Peyer's patch (tissue), 4 donors: ENCODE measurements around the gene HOXD8. TPM values are rescaled to one million over a fixed set of nuclear protein-coding genes. Genes with fewer than 3 reads are reported as not detected.

Experiments used
- DNase-seq, 3 donors: peaks; one replicate each; pipeline ENCODE4 v3.0.0-alpha.2; 2017 to 2019
- H3K27ac ChIP-seq, 4 donors: fragments of 200-600 bp; sonication (generic); one replicate each; pipeline ENCODE4 v1.5.1; 2016 to 2019
- H3K27me3 ChIP-seq, 2 donors: fragments of 200-600 bp; sonication (generic); one replicate each; pipeline ENCODE4 v1.5.1; 2019
- H3K36me3 ChIP-seq, 3 donors: fragments of 200-600 bp; sonication (generic); one replicate each; pipeline ENCODE4 v1.5.1; 2016 to 2019
- H3K4me1 ChIP-seq, 4 donors: fragments of 200-600 bp; sonication (generic); one replicate each; pipeline ENCODE4 v1.5.1; 2016 to 2019
- H3K4me3 ChIP-seq, 4 donors: fragments of 200-600 bp; sonication (generic); 1 replicate in 3 of 4; 2 replicates in 1 of 4; pipeline ENCODE4 v1.5.1; 2016 to 2019; ENCODE audit warnings: mild to moderate bottlenecking in 1 of 4
- H3K9me3 ChIP-seq, 4 donors: fragments of 200-600 bp; sonication (generic); one replicate each; pipeline ENCODE4 v1.5.1; 2016 to 2019; ENCODE audit warnings: mild to moderate bottlenecking in 1 of 4
- POLR2A ChIP-seq, 2 donors: fragments of 450-650 bp; IDR thresholded peaks; one replicate each; pipeline ENCODE4 v1.5.1; 2017; ENCODE audit warnings: antibody characterized with exemption in 2 of 2, mild to moderate bottlenecking in 2 of 2, moderate library complexity in 2 of 2
- total RNA-seq, 4 donors: library from RNA; depleted of rRNA; stranded (reverse); fragments of >200 nt; gene quantifications; one replicate each; pipeline ENCODE4 v1.1.0, GENCODE V29; 2016
- TF ChIP-seq, protein P1 (sequence below), 6 experiments: fragments of 450-650 bp in 4 of 6; fragments of 200-600 bp in 2 of 6; sonication (generic) in 1 of 6; IDR thresholded peaks; one replicate each; pipeline ENCODE4 v1.5.1; 2017 to 2019; ENCODE audit warnings: antibody characterized with exemption in 6 of 6, mild to moderate bottlenecking in 3 of 6, moderate library complexity in 1 of 6

HOXD8 gene
- total RNA-seq, 4 donors from 2014 or later: 3.3 to 9.1 (median 5.0) TPM

DNA sequence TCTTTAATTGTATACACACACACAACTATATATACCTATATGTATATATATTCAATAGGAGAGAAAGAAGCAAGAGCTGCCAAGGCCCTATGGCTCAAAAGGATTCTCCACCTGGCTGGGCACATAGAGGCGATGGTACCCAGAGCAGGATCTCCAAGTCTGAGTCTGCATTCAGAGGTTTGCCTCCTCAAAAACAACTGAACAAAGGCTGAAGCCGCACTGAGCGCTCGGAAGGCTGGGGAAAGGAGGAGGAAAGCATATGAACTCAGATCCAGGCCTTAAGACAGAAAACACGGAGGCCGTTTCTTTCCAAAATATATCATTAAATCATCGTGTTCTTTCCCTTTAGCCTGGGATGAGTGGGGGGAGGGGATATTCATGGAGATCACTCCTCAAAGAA, 26.3 kb upstream of the HOXD8 start:
- H3K27ac ChIP-seq: no peak overlapping the region
- H3K4me1 ChIP-seq: peaks cover 0 to 28% (median 1%) of the 10 kb centered on the region in 4 donors
- H3K27me3 ChIP-seq: peaks cover 0 to 88% of the 10 kb centered on the region in 2 donors
- DNase-seq: no peak
- no peak for TF ChIP-seq POLR2A (IDR thresholded peaks at IDR 0.05)
- TF ChIP-seq, protein P1, sequence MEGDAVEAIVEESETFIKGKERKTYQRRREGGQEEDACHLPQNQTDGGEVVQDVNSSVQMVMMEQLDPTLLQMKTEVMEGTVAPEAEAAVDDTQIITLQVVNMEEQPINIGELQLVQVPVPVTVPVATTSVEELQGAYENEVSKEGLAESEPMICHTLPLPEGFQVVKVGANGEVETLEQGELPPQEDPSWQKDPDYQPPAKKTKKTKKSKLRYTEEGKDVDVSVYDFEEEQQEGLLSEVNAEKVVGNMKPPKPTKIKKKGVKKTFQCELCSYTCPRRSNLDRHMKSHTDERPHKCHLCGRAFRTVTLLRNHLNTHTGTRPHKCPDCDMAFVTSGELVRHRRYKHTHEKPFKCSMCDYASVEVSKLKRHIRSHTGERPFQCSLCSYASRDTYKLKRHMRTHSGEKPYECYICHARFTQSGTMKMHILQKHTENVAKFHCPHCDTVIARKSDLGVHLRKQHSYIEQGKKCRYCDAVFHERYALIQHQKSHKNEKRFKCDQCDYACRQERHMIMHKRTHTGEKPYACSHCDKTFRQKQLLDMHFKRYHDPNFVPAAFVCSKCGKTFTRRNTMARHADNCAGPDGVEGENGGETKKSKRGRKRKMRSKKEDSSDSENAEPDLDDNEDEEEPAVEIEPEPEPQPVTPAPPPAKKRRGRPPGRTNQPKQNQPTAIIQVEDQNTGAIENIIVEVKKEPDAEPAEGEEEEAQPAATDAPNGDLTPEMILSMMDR (IDR thresholded peaks at IDR 0.05): no peak
- no peaks in the 10 kb centered on the region for H3K36me3 ChIP-seq
- peaks cover 0 to 5% (median 0%) of the 10 kb centered on the region in 4 donors for H3K9me3 ChIP-seq
- H3K4me3 ChIP-seq: no peak overlapping the region

DNA sequence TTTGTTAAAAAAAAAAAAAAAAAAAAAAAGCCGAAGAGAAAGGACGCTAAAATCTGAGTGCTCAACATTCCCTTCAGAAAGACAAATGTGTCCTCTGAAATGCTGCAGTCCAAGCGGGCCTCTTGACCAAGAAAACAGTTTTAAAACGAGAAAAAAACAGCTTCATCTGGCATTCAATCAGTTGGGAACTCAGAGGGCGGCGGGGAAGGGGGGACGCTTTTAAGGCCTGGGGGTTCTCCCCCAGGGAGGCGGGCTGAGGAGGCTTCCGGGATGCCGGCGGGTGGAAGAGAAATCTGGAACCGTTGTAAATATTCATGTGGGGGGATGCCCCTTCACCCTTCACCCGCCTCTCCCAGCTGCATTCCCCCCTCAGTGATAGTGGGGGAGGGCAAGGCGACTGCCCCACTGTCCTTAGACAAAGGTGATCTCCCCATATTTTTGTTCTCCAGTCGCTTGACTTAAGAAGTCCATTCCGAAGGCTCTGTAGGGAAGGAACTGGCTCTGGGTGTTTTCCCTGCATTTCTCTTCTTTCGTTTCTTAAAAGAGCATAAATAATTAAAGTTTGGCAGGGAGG, 25.7 kb upstream of the HOXD8 start:
- peaks cover 0 to 88% of the 10 kb centered on the region in 2 donors for H3K27me3 ChIP-seq
- no peaks in the 10 kb centered on the region for H3K36me3 ChIP-seq
- peak in 1 of 3 donors; percentile 37 for DNase-seq
- no peak for TF ChIP-seq POLR2A (IDR thresholded peaks at IDR 0.05)
- TF ChIP-seq, protein P1 (IDR thresholded peaks at IDR 0.05): no peak
- no peak overlapping the region for H3K4me3 ChIP-seq
- no peak overlapping the region for H3K27ac ChIP-seq
- H3K4me1 ChIP-seq: peaks cover 0 to 34% (median 1%) of the 10 kb centered on the region in 4 donors
- peaks cover 0 to 5% (median 0%) of the 10 kb centered on the region in 4 donors for H3K9me3 ChIP-seq

DNA sequence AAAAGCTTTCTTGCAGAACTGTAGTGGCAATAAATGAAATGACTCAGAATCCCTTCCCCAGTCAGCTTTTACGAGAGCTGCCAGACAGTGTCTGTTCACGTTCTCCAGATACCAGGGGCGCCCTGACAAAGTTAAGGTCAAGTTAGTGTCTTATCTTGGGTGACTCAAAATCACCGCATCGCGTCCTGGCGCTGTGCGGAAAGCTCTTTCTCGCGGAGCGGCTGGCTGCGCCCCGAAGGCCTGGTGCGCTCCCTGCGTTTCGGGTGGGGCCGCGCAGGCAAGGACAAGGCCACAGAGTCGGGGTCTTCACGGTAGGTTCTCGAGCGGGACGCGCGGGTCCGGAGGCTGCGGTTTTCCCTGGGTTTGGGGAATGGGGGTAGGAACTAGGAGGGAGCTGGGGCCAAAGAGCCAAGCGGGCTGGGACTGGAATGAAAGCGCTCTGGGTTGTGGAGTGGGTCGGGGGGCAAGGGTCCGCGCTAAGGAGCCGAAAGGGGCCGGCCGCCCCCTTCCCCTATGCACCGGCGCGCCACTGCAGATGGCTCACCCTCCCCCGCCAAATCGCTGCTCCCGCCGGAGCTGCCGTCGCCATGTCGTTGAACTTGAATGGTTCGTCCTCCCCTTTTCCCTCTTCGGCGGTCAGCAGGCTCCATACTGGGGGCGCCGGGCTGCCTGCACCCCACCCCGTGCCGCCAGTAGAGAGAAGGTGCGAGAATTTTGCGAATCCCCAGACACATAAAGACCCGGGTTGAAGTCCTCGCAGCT, 25.0 kb upstream of the HOXD8 start:
- no peak overlapping the region for H3K27ac ChIP-seq

DNA sequence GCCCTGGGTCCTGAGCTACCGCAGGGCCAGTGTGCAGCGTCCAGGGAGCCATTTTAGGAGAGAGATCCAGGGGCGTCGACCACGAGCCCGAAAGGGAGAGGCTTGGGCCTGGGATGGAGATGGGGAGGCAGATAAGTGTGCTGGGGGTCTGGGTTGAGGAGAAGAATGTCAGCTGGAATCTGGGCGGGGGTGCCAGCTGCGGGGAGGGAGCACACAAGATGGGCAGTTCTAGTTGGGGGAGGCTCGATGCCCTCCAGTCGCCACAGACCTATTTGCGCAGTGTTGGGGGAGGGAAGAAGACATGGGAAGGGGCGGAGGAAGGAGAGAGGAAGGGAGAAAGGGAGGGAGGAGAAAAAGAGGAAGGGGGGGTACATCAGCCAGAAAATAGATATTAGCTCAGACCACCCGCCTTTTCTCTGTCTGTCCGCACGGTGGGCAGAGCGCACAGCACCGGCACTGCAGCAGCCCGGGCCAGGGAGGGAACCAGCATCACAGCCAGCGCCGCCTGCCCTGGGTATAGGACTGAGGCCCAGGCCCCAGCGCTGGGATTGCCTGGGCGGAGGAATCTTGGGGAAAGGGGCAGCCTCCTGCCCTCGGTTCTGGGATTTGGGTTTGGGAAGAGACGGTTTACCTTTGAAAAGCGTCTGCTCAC, 24.3 kb upstream of the HOXD8 start:
- H3K36me3 ChIP-seq: no peaks in the 10 kb centered on the region
- H3K27ac ChIP-seq: no peak overlapping the region
- TF ChIP-seq, protein P1 (IDR thresholded peaks at IDR 0.05): no peak
- TF ChIP-seq POLR2A (IDR thresholded peaks at IDR 0.05): no peak
- peaks cover 0 to 88% of the 10 kb centered on the region in 2 donors for H3K27me3 ChIP-seq
- H3K4me1 ChIP-seq: peaks cover 0 to 34% (median 1%) of the 10 kb centered on the region in 4 donors
- peaks cover 0 to 5% (median 0%) of the 10 kb centered on the region in 4 donors for H3K9me3 ChIP-seq
- no peak for DNase-seq
- H3K4me3 ChIP-seq: no peak overlapping the region

More for the DNA sequence above, 25.0 kb upstream of the HOXD8 start:
- DNase-seq: peak in 2 of 3 donors; percentile 45 to 48
- Histone ChIP-seq H3K9me3 (peaks cover 0 to 5% (median 0%) of the 10 kb centered on the region in 4 donors), H3K4me3 (no peak overlapping the region), H3K4me1 (peaks cover 0 to 34% (median 1%) of the 10 kb centered on the region in 4 donors), H3K27me3 (peaks cover 0 to 88% of the 10 kb centered on the region in 2 donors), H3K36me3 (no peaks in the 10 kb centered on the region)
- TF ChIP-seq, protein P1 (IDR thresholded peaks at IDR 0.05): no peak
- no peak for TF ChIP-seq POLR2A (IDR thresholded peaks at IDR 0.05)

DNA sequence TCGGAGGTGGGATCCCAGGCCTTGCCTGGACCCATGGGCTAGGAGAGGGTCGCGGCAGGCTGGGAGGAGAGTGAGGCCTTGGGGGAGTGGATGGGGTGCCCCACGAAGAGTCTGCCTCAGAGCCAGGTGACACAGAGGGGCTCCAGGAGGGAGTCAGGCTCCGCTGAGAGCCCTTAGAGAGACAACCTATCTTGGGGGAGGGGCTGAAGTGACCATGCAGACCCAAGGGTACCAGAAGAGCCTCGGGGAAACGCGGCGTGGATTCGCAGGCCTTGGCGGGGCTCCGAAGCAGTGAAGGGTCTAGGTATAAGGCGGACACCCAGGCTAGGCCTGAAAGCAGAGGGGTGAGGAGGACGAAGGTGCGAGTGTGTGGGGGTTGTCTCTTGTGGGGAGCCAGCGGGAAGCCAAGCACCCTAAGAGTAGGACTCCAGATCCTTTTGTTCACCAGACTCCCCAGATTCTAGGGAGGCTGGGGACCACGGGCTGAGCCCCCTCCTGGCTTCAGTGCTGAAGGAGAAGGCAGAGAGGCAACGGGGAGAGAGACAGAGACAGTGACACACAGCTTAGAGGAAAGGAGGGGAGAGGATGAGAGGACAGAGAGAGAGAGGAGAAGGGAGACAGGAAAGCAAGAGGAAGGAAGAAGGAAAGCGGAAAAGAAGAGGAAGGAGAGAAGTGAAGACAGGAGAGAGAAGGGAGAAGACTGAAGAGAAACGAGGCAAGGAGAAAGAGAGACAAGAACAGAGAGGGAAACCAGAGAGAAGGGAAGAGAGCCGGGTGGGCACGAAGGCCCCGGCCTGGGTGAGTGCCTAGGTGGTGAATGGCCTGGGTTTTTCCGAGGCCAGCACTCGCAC, 23.6 kb upstream of the HOXD8 start:
- peaks cover 0 to 34% (median 1%) of the 10 kb centered on the region in 4 donors for H3K4me1 ChIP-seq

More for the DNA sequence above, 23.6 kb upstream of the HOXD8 start:
- Histone ChIP-seq H3K36me3 (no peaks in the 10 kb centered on the region), H3K4me3 (no peak overlapping the region), H3K9me3 (peaks cover 0 to 5% (median 0%) of the 10 kb centered on the region in 4 donors), H3K27me3 (peaks cover 0 to 87% of the 10 kb centered on the region in 2 donors), H3K27ac (no peak overlapping the region)
- TF ChIP-seq, protein P1 (IDR thresholded peaks at IDR 0.05): no peak
- no peak for TF ChIP-seq POLR2A (IDR thresholded peaks at IDR 0.05)
- DNase-seq: no peak
